Stimulated activated CD4-positive, alpha-beta T cell treated with anti-CD3 and anti-CD28 coated beads, Interleukin-12 subunit alpha, Interleukin-12 subunit beta, amount 100 ng/mL, for 4 hours (primary cell): ENCODE measurements around the gene CDK17.

Source experiments
- DNase-seq: peaks from one replicate; pipeline ENCODE4 v3.0.0-alpha.2; 2020

The CDK17 gene

DNA sequence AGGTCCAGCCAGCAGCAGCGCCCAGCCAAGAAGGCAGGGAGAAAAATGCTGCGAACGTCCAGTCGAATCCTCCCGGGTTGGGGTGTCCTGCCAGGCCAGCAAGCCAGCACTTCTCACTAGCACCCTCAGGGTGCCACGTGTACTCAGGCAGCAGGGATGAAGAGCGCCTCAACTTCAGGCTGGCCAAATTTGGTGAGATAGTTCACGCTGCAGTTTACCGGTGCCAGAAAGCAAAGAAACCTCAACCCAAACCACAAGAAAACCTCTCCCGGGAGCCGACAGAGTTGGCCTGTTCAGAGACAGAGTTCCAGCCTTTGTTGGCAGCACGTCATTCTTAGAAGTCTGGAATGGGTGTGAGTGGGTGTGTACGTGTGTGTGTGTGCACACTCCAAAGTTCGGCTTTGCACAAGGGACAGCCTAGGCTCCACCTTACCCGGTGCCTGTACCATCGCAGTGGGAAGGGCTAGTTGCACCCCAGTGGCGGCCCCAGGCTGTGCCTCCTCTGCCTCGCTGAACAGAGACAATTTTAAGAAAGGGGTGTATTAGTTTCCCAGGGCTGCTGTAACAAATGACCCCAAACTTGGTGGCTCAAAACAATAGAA lies 163.9 kb downstream of the CDK17 start:
- DNase-seq = no peak

DNA sequence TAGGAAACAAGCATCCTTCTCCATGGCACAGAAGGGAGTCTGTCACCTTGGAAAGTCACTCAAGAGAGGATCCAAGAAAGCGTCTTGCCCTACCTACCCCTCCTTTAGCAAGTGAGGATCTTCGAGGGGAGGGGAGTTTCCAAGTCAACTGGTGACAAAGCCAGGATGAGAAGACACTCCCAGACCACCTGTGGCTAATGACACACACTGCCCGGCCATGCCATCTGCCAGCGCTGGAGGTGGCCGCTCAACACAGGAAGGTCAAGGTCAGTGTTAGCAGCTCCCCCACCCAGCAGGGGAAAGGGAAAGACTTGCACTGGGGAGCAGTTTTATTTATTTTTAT lies 164.8 kb downstream of the CDK17 start:
- no peak for DNase-seq

DNA sequence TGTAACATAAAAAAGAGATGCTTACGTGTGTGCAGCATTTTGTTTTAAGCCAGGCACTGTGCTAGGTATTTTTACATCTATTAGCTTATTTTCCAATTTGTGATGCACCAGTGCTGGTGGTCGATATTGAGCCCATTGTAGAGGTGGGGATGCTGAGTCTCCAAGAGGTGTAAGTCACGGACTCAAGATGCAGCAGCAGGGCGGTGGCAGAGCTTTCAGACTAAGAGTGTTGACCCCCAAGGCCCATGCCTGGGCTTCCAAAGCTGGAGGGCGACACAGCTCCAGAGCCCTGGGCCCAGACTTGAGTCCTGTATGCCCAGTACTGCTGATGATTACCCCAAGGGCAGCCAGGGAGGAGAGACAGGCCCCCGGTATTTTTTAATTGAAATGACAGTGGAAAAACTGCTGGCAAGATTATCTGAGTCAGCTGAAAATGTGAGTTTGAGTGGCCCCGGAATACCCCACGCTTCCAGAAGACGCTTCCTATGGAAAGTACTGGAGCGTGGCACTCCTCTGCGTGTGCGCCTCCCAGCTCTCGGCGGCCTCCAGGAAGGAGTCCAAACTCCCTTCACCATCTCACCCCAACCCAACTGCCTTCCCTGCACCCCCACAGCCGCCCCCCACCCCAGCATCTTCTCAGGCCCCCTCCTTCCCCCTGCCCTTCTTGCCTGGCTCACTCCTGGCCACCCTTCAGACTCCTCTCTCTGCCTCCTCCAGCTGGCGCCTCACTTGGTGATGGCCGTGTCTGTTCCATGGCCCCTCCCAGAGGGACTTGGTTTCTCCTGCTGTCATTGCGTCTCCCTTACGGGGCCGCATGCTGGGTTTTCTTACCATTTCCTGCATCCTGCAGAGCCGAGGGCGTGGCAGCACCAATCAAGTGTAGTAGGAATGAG lies 165.4 kb downstream of the CDK17 start:
- DNase-seq = no peak

DNA sequence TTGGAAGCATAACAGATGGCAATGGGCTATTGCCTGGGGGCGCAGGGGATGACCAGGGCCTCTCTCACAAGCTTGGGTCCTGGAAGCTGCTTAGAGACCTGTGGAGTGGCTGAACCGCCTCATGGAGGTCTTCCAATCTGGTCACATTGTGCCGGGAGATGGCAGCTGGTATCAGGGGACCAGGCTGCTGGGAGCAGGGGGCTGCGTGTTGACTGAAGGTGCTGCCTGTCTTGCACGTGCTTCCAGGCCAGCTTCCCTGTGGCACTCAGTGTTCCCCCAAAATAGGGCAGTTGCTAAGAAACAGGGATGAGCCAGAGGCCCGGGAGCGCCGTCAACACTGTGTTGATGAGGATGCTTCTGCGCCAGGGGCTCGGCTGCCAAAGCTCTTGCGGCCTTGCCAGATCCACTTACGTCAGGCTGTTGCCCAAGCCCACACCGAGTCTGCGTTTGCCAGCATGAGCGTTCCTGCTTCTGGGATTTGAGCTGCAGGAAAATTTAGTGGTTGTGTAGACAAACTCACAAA lies 166.2 kb downstream of the CDK17 start:
- no peak for DNase-seq

DNA sequence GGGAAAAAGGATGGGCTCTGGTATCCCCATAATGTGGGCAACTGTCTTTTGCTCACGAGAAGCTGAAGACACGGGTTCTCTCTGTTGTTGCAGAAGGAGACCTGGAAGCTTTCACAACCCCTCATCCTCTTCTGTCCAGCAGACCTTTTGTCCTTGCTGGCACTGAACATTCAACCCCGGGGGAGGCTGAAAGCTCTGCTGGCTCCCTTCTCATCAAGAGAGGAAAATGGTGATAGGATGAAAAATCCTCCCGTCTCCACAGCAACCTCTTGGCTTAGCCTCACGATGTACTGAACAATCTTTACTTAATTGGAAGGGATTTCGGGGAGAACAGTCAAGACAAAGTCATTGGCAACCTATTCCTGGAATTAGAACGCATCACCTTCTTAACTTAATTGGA lies 167.1 kb downstream of the CDK17 start:
- DNase-seq = no peak

DNA sequence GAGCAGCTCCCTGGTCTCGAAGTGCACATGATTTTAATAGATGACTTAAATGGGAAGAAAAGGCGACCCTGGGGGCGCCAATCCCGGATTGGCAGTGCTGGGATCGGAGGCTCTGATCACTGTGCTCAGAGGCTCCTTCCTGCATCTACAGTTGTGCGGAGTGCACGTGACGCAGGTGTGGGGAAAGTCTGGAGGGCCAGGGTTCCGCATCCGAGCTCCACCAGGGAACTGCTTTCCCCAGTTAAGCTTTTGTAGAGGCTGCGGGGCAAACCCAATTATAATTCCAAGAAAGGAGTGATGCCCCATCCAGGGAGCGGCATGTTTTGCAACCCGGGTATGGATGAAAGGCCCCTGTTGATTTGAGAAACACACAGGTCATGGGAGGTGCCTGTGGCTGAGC lies 169.6 kb downstream of the CDK17 start:
- no peak for DNase-seq

DNA sequence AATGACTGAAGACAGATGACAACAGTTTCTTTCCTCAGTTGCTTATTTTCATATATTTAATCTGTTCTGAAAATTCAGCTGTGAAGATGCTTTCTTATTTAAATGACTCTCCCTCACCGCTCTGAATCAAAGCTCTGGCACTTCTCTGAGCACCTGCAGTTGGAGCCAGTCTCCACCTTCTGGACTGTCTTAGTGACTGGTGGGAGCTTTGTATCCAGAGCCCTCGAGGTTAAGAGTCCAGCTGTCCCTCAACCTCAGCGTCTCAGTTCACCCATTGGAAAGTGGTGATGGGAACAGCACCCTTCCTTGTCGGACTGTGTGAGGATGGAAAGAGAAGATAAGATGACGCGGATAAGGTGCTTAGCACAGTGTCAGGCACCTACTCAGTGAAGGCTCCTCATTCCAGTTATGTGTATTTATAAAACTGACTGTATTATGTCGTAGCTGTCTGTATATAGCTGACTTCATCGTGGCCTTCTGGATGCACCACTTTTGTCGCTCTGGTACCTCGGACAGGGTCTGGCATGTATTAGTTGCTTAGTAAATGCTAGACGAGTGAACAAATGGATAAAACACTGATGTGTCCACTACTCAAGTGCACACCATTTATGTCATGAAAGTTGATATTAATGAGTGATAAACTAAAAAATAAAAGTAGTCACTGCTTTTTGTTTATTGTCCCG lies 171.5 kb downstream of the CDK17 start:
- no peak for DNase-seq
